Stimulated activated CD8-positive, alpha-beta memory T cell treated with anti-CD3 and anti-CD28 coated beads, Interleukin-4, amount 100 ng/mL, for 24 hours (primary cell): ENCODE results near the gene MECR.
A peak's percentile ranks its signal among the peaks of the same experiment; 100 is the strongest.

Source experiments
- DNase-seq: peaks from one replicate; pipeline ENCODE4 v3.0.0-alpha.2; 2020; ENCODE audit warnings: low read depth

MECR gene

GRCh38 chr1:29202053-29202452 lies 28.7 kb downstream of the MECR start:
- DNase-seq = no peak

GRCh38 chr1:29201595-29202051 lies 29.1 kb downstream of the MECR start:
- no peak for DNase-seq

GRCh38 chr1:29200906-29201594 lies 29.7 kb downstream of the MECR start:
- DNase-seq = no peak

GRCh38 chr1:29197993-29198392 lies 32.7 kb downstream of the MECR start:
- DNase-seq = no peak

GRCh38 chr1:29197590-29197924 lies 33.2 kb downstream of the MECR start:
- DNase-seq = no peak

GRCh38 chr1:29196863-29197589 lies 33.7 kb downstream of the MECR start:
- DNase-seq = no peak

GRCh38 chr1:29195881-29196291 lies 34.8 kb downstream of the MECR start:
- no peak for DNase-seq

- DNase-seq = no peak
Measured at GRCh38 chr1:29193879-29194455, 36.8 kb downstream of the MECR start.

GRCh38 chr1:29190718-29191117 lies 40.0 kb downstream of the MECR start:
- DNase-seq = no peak

- DNase-seq = no peak
Measured at GRCh38 chr1:29186707-29187106, 44.0 kb downstream of the MECR start.

GRCh38 chr1:29186252-29186651 lies 44.5 kb downstream of the MECR start:
- no peak for DNase-seq

GRCh38 chr1:29183287-29183686 lies 47.4 kb downstream of the MECR start:
- no peak for DNase-seq

GRCh38 chr1:29181413-29182225 lies 49.1 kb downstream of the MECR start, which contains the start of gene SRSF4:
SRSF4 (minus strand) TSS chr1:29181900; CDS start chr1:29181752, 148 bp downstream.
- DNase-seq = peak; percentile 98

- peak; percentile 19 for DNase-seq
Measured at GRCh38 chr1:29180497-29181412, 50.0 kb downstream of the MECR start.

- DNase-seq = no peak
Measured at GRCh38 chr1:29179641-29180184, 51.0 kb downstream of the MECR start.

- DNase-seq = no peak
Measured at GRCh38 chr1:29177022-29177705, 53.6 kb downstream of the MECR start.

GRCh38 chr1:29176576-29176975 lies 54.2 kb downstream of the MECR start:
- DNase-seq = no peak

GRCh38 chr1:29172415-29172939 lies 58.3 kb downstream of the MECR start:
- no peak for DNase-seq

GRCh38 chr1:29171521-29171920 lies 59.2 kb downstream of the MECR start:
- no peak for DNase-seq

GRCh38 chr1:29171089-29171488 lies 59.6 kb downstream of the MECR start:
- no peak for DNase-seq
